GM19395 (cell line): ENCODE results near the gene SIK1.
"Not testable (repeated sequence)": the region's sequence is repeated elsewhere in the genome, so short reads cannot be mapped to it uniquely, and the experiment has no call there.

Experiments used
- ATAC-seq: cut with Tn5 transposase; IDR thresholded peaks from one replicate; pipeline ENCODE4 v1.9.1; 2021; ENCODE audit warnings: mild to moderate bottlenecking, moderate library complexity; ENCODE audit not compliant: unreplicated experiment

The SIK1 gene

DNA sequence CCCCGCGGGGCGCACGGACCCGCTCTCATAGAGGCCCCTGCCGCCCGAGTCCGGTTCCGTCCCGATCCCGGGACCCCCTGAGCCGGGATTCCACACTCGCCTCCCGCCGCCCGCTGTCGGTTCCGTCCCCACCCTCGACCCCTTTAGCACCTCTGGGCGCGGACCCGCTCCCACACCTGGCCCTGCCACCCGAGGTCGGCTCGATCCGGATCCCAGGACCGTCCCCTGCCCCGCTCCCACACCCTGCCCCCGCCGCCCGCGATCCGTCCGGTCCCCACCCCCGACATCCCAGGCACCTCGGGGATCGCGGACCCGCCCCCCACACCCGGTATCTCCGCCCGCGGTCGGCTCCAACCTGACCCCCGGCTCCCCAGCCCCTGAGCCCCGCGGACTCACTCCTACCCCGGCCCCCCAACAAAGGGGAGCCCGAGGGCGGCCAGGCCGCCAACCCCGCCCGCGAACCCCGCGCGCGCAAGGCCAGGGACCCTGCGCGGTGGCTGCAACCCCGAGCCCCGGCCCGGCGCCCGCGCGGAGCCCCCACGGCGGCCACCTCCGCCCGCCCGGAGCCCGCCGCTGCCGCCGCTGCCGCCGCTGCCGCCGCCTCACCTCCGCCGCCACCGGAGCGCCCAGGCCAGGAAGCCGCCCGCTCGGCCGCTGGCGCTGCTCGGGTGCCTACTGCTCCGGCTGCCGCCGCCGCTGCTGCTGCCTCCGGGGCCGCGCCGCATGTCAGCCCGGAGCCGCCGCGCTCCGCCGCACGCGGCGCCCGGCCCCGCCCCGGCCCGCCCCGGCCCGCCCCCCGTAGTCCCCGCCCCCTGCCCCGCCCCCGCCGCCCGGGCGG lies at the start of gene SIK1:
SIK1 (minus strand) TSS at position 728 of the 838 bp plus-strand sequence. CDS start 953 bp downstream, outside the sequence.
- ATAC-seq: not testable (repeated sequence)

- not testable (repeated sequence) for ATAC-seq
Measured at GRCh38 chr21:43471597-43472242, 44.8 kb upstream of the SIK1 start.

DNA sequence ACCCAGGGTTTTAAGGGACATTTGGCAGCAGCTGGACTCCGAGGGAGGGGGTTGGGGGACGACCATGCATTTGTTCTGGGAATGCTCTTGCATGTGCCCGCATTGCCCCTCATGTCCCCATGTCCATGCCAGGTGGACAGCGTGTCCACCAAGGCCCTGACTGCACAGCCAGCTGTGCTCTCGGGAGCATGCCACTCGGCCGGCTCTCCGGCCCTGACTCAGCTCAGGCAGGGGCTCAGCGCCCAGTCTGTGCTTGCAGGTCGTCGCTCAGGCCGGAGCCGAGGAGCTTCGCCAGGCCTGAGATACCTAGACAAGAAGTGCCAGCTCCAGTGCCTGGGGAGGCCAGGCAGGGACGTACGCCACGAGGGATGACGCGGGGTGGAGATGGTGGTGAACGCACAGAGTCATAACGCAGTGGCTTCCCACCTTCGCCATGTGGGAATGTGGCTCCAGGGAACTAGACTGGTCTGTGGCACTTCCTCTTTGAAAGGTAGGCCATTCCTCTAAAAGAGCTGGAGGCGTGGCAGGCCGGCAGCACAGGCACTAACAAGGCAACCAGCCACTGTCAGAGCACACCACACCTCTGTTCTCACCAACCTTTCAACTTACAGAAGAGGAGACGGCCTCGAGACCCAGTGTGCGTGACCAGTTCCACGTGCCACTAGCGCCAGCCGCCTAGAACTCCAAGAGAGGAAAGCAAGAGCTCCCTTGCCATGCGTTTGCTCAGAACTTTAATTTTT lies 43.0 kb upstream of the SIK1 start:
- ATAC-seq: not testable (repeated sequence)

DNA sequence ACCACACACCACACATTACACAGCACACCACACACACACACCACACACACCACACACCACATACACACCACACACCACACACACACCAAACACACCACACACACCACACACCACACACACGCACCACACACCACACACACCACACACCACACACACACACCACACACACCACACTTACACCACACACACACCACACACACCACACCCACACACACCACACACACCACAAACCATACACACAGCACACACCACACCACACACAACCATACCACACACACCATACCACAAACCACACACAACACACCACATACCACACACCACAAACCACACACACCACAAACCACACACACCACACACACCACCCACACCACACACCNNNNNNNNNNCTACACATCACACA lies 40.9 kb upstream of the SIK1 start:
- ATAC-seq: no peak

GRCh38 chr21:43465159-43465558 lies 38.2 kb upstream of the SIK1 start:
- not testable (repeated sequence) for ATAC-seq

- ATAC-seq: not testable (repeated sequence)
Measured at GRCh38 chr21:43463498-43464261, 36.7 kb upstream of the SIK1 start.

DNA sequence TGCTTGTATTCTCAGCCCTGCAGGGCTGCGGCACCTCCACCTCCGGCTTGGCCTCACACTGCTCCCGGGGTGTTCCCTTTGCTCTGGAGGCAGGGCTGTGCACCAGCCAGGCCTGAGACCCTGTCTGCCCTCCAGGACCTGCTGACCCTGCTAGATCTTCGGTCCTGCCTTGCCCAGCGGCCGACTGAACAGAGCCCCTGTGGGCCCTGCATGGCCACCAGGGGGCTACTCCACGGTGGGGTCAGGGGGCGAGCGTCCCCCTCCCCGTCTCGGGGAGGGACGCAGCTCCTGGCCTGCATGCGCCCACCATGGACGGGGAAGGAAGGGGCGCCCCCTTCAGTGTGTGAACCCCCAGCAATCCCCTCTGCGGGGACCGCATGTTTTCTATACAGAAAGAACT lies 36.0 kb upstream of the SIK1 start:
- not testable (repeated sequence) for ATAC-seq

- not testable (repeated sequence) for ATAC-seq
Measured at GRCh38 chr21:43460475-43460874, 33.5 kb upstream of the SIK1 start.

- ATAC-seq: not testable (repeated sequence)
Measured at GRCh38 chr21:43458995-43459394, 32.1 kb upstream of the SIK1 start.

- ATAC-seq: not testable (repeated sequence)
Measured at GRCh38 chr21:43456616-43457314, 29.8 kb upstream of the SIK1 start.

DNA sequence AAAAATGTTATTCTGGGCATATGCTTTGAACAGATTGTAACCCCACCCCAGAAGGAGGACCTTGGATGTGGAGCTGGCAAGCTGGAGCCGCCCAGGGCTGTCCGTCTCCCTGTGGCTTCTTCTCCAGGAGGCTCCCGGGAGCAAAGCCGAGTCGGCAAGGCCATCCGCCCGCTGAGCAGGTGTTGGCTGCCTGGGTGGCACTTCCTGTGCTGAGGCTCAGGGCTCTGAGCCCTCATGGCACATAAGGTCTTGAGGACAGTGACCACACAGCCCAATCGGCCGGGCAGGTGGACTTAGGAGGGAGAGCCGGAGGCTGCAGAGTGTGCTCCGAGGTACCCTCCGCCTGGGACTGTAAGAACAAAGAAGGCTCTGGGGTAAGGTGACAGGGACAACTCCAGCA lies 28.8 kb upstream of the SIK1 start:
- not testable (repeated sequence) for ATAC-seq

GRCh38 chr21:43454176-43454575 lies 27.2 kb upstream of the SIK1 start:
- not testable (repeated sequence) for ATAC-seq

DNA sequence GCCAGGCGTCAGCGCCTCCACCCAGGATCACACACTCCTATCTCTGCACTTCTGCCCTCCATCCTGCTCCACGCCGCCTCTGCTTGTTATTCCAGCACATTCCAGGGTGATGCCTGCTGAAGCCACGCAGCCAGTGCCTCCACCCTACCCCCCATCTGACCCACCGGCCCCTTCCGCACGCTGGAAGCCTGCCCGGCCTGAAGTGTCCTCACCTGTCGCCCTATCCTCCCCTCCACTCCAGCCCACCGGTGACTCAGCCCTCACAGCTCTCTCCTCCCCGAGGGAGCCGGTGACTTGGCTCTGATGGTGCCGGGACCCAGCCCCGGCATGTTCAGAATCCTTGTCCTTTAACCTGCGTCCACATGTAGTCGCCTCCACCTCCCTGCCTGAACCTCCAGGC lies 24.9 kb upstream of the SIK1 start:
- ATAC-seq: not testable (repeated sequence)

DNA sequence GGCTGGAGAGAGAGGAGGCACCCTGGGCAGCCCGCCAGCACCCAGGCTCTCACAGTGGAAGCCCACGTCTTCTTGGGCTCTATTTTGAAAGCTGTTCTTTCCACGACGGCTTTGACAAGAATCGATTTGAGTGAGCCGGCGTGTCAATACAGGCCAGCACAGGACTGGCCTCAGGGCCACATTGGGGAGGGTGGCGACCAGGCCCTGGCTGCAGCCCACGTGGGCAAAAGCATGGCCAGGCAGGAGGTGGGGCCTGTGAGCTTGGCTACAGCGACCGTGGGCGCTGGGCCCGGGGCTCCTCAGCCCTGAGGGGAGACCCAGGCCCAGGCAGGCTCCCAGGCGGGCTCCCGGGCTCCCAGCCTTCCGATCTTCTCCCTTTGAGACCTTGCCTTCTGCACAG lies 23.4 kb upstream of the SIK1 start:
- ATAC-seq: not testable (repeated sequence)

DNA sequence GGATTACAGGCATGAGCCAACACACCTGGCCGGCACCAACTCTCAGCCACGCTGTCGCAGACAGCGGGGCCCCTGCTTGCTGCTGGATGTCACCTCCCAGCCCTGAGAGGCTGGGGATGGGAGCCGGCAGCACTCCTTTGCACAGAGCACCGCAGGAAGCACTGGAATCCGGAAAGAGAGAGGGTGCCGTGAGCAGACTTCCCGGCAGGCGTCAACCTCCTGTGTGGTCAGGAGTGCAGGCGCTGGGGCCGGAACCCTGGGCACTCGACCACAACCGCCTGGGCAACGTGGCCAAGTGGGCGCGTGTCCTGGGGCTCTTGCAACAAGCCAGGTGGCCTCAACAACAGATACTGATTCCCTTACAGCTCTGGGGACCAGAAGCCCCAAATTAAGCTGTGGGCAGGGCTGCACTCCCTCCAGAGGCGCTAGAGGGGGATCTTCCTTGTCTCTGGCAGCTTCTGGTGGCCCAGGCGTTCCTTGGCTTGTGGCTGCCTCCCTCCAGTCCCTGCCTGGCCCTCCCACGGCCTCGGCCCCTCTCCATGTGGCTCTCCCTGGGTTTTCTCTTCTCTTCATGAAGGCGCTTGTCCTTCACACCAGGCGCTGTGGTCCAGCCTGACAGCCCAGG lies 20.5 kb upstream of the SIK1 start:
- not testable (repeated sequence) for ATAC-seq

DNA sequence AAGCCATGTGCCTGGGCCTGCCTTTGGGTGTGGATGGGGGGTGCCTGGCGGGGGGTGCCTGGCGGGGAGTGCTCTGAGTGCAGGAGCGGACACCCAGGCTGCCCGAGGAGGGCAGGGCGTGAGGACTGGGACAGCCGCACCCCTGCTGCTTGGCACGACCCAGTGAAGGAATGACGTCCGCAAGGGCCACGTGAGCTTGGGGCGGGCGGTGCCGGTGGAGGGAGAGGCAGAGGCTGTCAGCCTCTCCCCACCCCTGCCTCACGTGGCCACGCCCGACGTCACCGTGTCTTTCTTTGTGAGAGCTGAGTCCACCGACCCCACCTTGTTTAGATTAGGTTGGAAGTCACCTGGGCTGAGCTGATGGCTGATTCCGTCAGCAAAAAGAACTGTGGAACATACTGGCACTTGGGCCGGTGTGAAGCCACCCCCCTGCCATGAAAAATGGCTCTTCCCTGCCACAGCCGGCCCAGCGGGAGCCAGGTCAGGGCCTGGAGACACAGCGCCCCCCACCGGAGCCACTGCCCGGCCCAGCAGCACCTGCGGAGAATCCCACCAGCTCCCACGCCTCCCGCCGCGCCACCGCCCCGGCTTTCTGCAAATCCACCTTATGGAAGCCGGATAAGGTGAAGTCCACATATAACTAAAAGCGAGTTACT lies 19.5 kb upstream of the SIK1 start:
- not testable (repeated sequence) for ATAC-seq

GRCh38 chr21:43444524-43444923 lies 17.6 kb upstream of the SIK1 start:
- ATAC-seq: not testable (repeated sequence)

DNA sequence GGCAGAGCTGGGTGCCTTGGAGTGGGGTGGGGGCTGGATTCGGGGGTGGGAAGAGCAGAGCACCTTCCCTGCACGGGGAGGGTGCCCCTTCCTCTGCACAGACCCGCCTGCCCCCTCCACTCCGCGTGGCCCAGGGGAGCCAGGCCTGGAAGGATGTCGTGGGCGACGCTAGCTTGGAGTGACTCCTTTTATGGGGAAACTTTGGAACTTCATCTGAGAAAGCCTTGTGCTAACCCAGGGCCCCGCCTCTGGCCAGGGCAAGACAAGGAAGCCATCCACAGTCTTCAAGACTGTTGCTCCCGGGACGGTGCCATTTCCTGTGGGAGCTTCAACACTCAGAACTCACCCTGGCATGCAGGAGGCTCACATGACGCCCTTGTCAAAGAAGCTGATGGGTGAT lies 15.6 kb upstream of the SIK1 start:
- ATAC-seq: not testable (repeated sequence)
